DND-41 (cell line): ENCODE data around the gene BOD1L2.

Source experiments
- ATAC-seq: fragments of 200-7000 bp; cut with Tn5 transposase; 3 replicates; pipeline ENCODE4 v1.9.1; 2021; ENCODE audit warnings: low read depth; ENCODE audit not compliant: insufficient read depth
- DNase-seq: peaks from one replicate; pipeline ENCODE4 v3.0.0-alpha.2; 2020
- H2AFZ ChIP-seq: 2 replicates; pipeline ENCODE4 v1.6.0; 2012; ENCODE audit warnings: low read depth, low read length
- H3K27ac ChIP-seq: 2 replicates; pipeline ENCODE4 v1.5.1; 2012; ENCODE audit warnings: low read length, inconsistent platforms
- H3K27me3 ChIP-seq: fragments of 200-600 bp; sonication (generic); 2 replicates; pipeline ENCODE4 v1.6.0; 2012; ENCODE audit warnings: low read length, mild to moderate bottlenecking, inconsistent platforms; ENCODE audit not compliant: insufficient read depth, poor library complexity
- H3K36me3 ChIP-seq: 2 replicates; pipeline ENCODE4 v1.5.1; 2012; ENCODE audit warnings: low read length, inconsistent platforms; ENCODE audit not compliant: insufficient read depth
- H3K4me1 ChIP-seq: 2 replicates; pipeline ENCODE4 v1.5.1; 2012; ENCODE audit warnings: mild to moderate bottlenecking, low read length; ENCODE audit not compliant: insufficient read depth
- H3K4me2 ChIP-seq: 2 replicates; pipeline ENCODE4 v1.6.0; 2012; ENCODE audit warnings: mild to moderate bottlenecking, moderate library complexity, low read length, inconsistent platforms; ENCODE audit not compliant: insufficient read depth
- H3K4me3 ChIP-seq, 2 experiments: fragments of 200-600 bp in 1 of 2; shearing (Covaris generic) in 1 of 2; 2 replicates each; pipeline ENCODE4 v1.5.1; 2012 to 2016; ENCODE audit warnings: inconsistent platforms in 2 of 2, low read length in 2 of 2, mild to moderate bottlenecking in 2 of 2, low read depth in 1 of 2, moderate library complexity in 1 of 2
- H3K79me2 ChIP-seq: 2 replicates; pipeline ENCODE4 v1.6.0; 2012; ENCODE audit warnings: low read length, inconsistent platforms; ENCODE audit not compliant: insufficient read depth
- H3K9ac ChIP-seq: 2 replicates; pipeline ENCODE4 v1.6.0; 2012; ENCODE audit warnings: low read depth, mild to moderate bottlenecking, inconsistent platforms, low read length, moderate library complexity
- H3K9me3 ChIP-seq: 2 replicates; pipeline ENCODE4 v1.5.1; 2012; ENCODE audit warnings: low read length, moderate library complexity, mild to moderate bottlenecking, inconsistent platforms; ENCODE audit not compliant: insufficient read depth, severe bottlenecking
- H4K20me1 ChIP-seq: 2 replicates; pipeline ENCODE4 v1.6.0; 2012; ENCODE audit warnings: low read length; ENCODE audit not compliant: insufficient read depth
- CTCF ChIP-seq: IDR thresholded peaks from 2 replicates; pipeline ENCODE4 v1.5.1; 2012; ENCODE audit warnings: borderline replicate concordance, low read length, moderate library complexity, mild to moderate bottlenecking; ENCODE audit not compliant: poor library complexity, severe bottlenecking; ENCODE audit errors: extremely low read depth
- EZH2 ChIP-seq: IDR thresholded peaks from 3 replicates; pipeline ENCODE4 v1.6.1; 2012; ENCODE audit warnings: borderline replicate concordance, low read depth, mild to moderate bottlenecking, moderate library complexity, low read length, inconsistent platforms; ENCODE audit not compliant: severe bottlenecking

BOD1L2 gene

GRCh38 chr18:57131101-57131500 lies 15.8 kb upstream of the BOD1L2 start:
- H4K20me1 ChIP-seq = no peaks in the 10 kb centered on the region
- H3K9me3 ChIP-seq = no peaks in the 10 kb centered on the region
- H3K27me3 ChIP-seq = no peaks in the 10 kb centered on the region
- H3K27ac ChIP-seq = no peak overlapping the region
- no peaks in the 10 kb centered on the region for H3K4me1 ChIP-seq
- DNase-seq (no peak), ATAC-seq (no peak)
- TF ChIP-seq EZH2 (no peak), CTCF (no peak)
- no peak overlapping the region for H3K9ac ChIP-seq
- no peak overlapping the region for H3K4me2 ChIP-seq
- H3K79me2 ChIP-seq = no peaks in the 10 kb centered on the region
- no peak overlapping the region for H3K4me3 ChIP-seq
- H2AFZ ChIP-seq = no peak overlapping the region
- H3K36me3 ChIP-seq = no peaks in the 10 kb centered on the region

GRCh38 chr18:57131782-57132181 lies 15.1 kb upstream of the BOD1L2 start:
- ATAC-seq (no peak), DNase-seq (no peak)
- no peak overlapping the region for H3K27ac ChIP-seq
- H3K4me3 ChIP-seq = no peak overlapping the region
- H3K9ac ChIP-seq = no peak overlapping the region
- H2AFZ ChIP-seq = no peak overlapping the region
- H3K36me3 ChIP-seq = no peaks in the 10 kb centered on the region
- no peak for TF ChIP-seq CTCF
- TF ChIP-seq EZH2 = no peak
- H3K4me2 ChIP-seq = no peak overlapping the region
- no peaks in the 10 kb centered on the region for H4K20me1 ChIP-seq
- no peaks in the 10 kb centered on the region for H3K4me1 ChIP-seq
- no peaks in the 10 kb centered on the region for H3K79me2 ChIP-seq
- H3K27me3 ChIP-seq = no peaks in the 10 kb centered on the region
- H3K9me3 ChIP-seq = no peaks in the 10 kb centered on the region

GRCh38 chr18:57134618-57135135 lies 12.2 kb upstream of the BOD1L2 start:
- Histone ChIP-seq H3K4me1 (no peaks in the 10 kb centered on the region), H3K4me2 (no peak overlapping the region), H3K27me3 (no peaks in the 10 kb centered on the region), H3K4me3 (no peak overlapping the region), H3K9me3 (no peaks in the 10 kb centered on the region), H3K36me3 (no peaks in the 10 kb centered on the region), H3K27ac (no peak overlapping the region), H4K20me1 (no peaks in the 10 kb centered on the region), H3K9ac (no peak overlapping the region), H3K79me2 (no peaks in the 10 kb centered on the region), H2AFZ (no peak overlapping the region)
- TF ChIP-seq CTCF (no peak), EZH2 (no peak)
- ATAC-seq (no peak), DNase-seq (no peak)

- no peak for ATAC-seq
Measured at GRCh38 chr18:57135699-57136098, 11.2 kb upstream of the BOD1L2 start.

More at GRCh38 chr18:57135699-57136098, 11.2 kb upstream of the BOD1L2 start:
- Histone ChIP-seq H3K9ac (no peak overlapping the region), H4K20me1 (no peaks in the 10 kb centered on the region), H3K27me3 (no peaks in the 10 kb centered on the region), H3K4me1 (no peaks in the 10 kb centered on the region), H3K9me3 (no peaks in the 10 kb centered on the region), H3K36me3 (no peaks in the 10 kb centered on the region), H3K4me2 (no peak overlapping the region), H2AFZ (no peak overlapping the region), H3K27ac (no peak overlapping the region), H3K4me3 (no peak overlapping the region), H3K79me2 (no peaks in the 10 kb centered on the region)
- DNase-seq = no peak
- TF ChIP-seq CTCF (peak; percentile 22), EZH2 (no peak)
